ENCODE measurements around the gene MYO16. TPM values are rescaled to one million over a fixed set of nuclear protein-coding genes. Genes with fewer than 3 reads are reported as not detected.

Gene MYO16
- total and polyA plus RNA-seq, 4 donors, result 11.7 to 51.7 (median 21.1) TPM

DNA sequence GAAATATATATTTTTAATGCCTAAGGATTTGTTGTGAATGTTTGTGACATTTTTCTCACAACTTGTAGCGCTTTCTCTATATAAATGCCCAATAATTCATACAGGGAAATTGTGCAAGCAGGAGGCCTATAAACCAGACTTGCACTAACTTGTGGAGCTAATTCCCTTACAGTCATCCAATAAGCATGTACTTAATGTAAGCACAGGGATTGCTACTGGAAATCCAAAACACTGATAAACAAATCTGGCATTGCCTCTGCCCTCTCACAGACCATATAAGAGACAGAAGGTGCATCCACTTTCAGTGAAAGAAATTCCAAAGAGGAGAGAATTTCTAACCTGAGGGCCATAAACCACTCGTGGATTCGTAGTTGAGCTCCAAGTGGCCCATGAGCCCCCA lies 518.8 kb downstream of the MYO16 start:
- WGBS (ENCODE audit: insufficient coverage), result 100% methylated on average over 2 of the region's 3 CpGs
- peaks cover 2% of the 10 kb centered on the region for H3K4me1 ChIP-seq (ENCODE audit: control insufficient read depth, insufficient read depth, low read length)
- H3K27ac ChIP-seq (ENCODE audit: low read depth, low read length), result no peak overlapping the region
- DNase-seq (ENCODE audit: low read depth in 4 of 6, low spot score in 6 of 6), result no peak
- no peaks in the 10 kb centered on the region for H3K27me3 ChIP-seq (ENCODE audit: control insufficient read depth, insufficient read depth, low read length)
- H3K36me3 ChIP-seq (ENCODE audit: control insufficient read depth, insufficient read depth, low read length), result no peaks in the 10 kb centered on the region
- H3K9me3 ChIP-seq (ENCODE audit: control insufficient read depth, insufficient read depth, low read length), result no peaks in the 10 kb centered on the region
- H3K4me3 ChIP-seq (ENCODE audit: low read depth, low read length), result no peak overlapping the region

DNA sequence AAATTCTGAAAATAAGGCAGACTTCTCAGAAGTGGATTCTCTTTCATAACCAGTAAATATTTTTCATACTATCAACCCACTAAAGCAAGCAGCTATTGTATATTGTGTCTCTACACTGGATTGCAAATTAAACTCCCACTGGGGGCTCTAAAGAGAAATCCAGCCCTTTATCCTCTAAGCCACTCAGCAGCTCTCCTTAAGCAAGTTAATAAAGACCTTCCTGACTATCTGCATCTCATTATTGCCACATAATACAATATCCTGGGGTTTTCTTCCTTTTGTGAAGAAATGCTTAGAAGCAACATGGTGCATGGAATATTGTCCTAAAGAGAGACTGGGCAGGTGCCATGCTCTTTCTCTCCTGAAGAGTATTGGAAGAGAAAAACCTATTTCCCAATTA lies 521.3 kb downstream of the MYO16 start:
- H3K27me3 ChIP-seq (ENCODE audit: control insufficient read depth, insufficient read depth, low read length), result no peaks in the 10 kb centered on the region
- H3K36me3 ChIP-seq (ENCODE audit: control insufficient read depth, insufficient read depth, low read length), result no peaks in the 10 kb centered on the region
- H3K27ac ChIP-seq (ENCODE audit: low read depth, low read length), result no peak overlapping the region
- no peak for DNase-seq (ENCODE audit: low read depth in 4 of 6, low spot score in 6 of 6)
- H3K4me3 ChIP-seq (ENCODE audit: low read depth, low read length), result no peak overlapping the region
- no peaks in the 10 kb centered on the region for H3K9me3 ChIP-seq (ENCODE audit: control insufficient read depth, insufficient read depth, low read length)
- peaks cover 2% of the 10 kb centered on the region for H3K4me1 ChIP-seq (ENCODE audit: control insufficient read depth, insufficient read depth, low read length)

DNA sequence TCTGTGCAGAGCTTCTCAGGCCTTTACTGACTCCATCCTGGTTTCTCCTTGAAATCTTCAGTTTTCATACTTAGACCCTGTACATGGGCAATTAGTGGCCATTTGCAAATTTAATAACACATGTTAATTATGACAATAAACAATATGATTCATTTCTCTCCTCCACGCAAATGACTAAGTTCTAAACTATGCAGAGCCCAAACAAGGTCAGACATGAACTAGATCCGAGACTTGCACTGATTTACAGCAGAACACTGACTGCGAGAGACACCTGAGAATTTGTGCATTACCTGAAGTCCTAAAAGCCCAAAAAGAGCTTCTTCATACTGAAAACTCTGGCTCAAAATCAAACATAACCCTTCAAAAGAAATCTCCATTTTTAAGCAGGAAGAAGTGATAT lies 521.8 kb downstream of the MYO16 start:
- H3K27me3 ChIP-seq (ENCODE audit: control insufficient read depth, insufficient read depth, low read length), result no peaks in the 10 kb centered on the region
- DNase-seq (ENCODE audit: low read depth in 4 of 6, low spot score in 6 of 6), result no peak
- H3K4me1 ChIP-seq (ENCODE audit: control insufficient read depth, insufficient read depth, low read length), result peaks cover 2% of the 10 kb centered on the region
- H3K9me3 ChIP-seq (ENCODE audit: control insufficient read depth, insufficient read depth, low read length), result no peaks in the 10 kb centered on the region
- no peak overlapping the region for H3K4me3 ChIP-seq (ENCODE audit: low read depth, low read length)
- H3K27ac ChIP-seq (ENCODE audit: low read depth, low read length), result no peak overlapping the region
- H3K36me3 ChIP-seq (ENCODE audit: control insufficient read depth, insufficient read depth, low read length), result no peaks in the 10 kb centered on the region
- 93% methylated on average over 2 of the region's 3 CpGs for WGBS (ENCODE audit: insufficient coverage)

DNA sequence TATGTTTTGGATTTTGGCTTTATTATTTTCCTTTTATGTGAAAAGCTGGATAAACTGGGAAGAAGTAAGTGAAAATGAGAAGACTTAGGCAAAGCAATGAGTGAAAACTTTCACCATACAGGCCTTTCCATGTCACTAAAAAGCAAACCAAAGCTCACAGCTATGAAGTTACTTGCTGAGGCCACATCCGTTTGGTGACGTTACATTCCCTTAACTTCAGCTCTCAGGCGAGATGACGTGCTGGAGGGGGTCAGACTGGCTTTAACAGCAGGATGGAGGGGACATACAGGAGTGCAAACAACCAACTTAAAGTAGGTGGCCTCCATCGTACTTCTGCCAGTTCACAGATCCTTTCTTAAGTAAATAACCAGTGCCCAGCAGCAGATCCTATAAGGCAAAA lies 522.3 kb downstream of the MYO16 start:
- 83% methylated on average over 4 of the region's 5 CpGs for WGBS (ENCODE audit: insufficient coverage)
- H3K27ac ChIP-seq (ENCODE audit: low read depth, low read length), result no peak overlapping the region
- peaks cover 4% of the 10 kb centered on the region for H3K4me1 ChIP-seq (ENCODE audit: control insufficient read depth, insufficient read depth, low read length)

DNA sequence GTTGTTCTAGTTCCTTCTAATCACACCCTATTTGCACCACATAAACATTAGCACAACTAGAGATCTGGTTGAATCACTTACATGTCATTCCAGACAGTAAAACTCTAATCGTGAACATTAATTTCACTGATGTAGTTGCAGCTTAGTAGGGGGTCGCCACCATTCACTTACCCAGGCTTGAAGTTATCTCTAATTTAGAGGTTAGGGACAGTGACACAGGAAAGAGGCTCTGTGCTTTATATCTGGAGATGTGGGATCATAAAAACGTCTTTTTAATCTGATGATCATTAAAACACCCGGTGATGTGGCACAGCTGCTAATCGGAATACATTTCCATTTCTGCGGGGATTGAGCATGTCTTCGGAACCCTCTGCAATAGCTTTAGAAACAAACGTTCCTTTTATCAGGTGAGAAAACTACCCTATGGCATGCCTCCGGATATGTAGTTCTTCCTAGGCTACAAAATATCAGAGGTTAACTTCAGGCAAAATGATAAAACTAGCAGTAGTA lies 523.0 kb downstream of the MYO16 start:
- no peaks in the 10 kb centered on the region for H3K27me3 ChIP-seq (ENCODE audit: control insufficient read depth, insufficient read depth, low read length)
- peaks cover 6% of the 10 kb centered on the region for H3K4me1 ChIP-seq (ENCODE audit: control insufficient read depth, insufficient read depth, low read length)
- 74% methylated on average over 6 of the region's 9 CpGs for WGBS (ENCODE audit: insufficient coverage)

More for the DNA sequence above, 522.3 kb downstream of the MYO16 start:
- H3K9me3 ChIP-seq (ENCODE audit: control insufficient read depth, insufficient read depth, low read length), result no peaks in the 10 kb centered on the region
- no peaks in the 10 kb centered on the region for H3K27me3 ChIP-seq (ENCODE audit: control insufficient read depth, insufficient read depth, low read length)
- no peaks in the 10 kb centered on the region for H3K36me3 ChIP-seq (ENCODE audit: control insufficient read depth, insufficient read depth, low read length)
- no peak for DNase-seq (ENCODE audit: low read depth in 4 of 6, low spot score in 6 of 6)
- H3K4me3 ChIP-seq (ENCODE audit: low read depth, low read length), result no peak overlapping the region

DNA sequence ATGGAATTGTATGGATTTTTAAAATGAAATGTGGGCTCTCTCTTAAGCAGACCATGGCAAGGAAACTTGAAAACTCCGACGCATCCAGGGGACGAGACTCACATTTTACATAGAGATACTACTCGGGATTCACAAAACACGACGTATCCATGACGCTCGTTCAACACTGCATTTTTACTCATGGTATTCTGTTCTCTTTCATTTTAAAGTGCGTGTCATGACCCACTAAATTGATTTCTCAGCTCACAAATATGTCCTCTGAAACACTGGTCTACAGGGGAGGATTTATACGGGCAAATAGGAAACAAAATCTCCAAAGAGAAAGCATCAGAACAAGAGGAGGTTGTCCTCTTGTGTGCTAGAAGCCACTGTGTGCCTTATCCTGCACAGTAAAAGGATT lies 523.5 kb downstream of the MYO16 start:
- Histone ChIP-seq H3K9me3 (ENCODE audit: control insufficient read depth, insufficient read depth, low read length) (no peaks in the 10 kb centered on the region), H3K27me3 (ENCODE audit: control insufficient read depth, insufficient read depth, low read length) (no peaks in the 10 kb centered on the region), H3K4me3 (ENCODE audit: low read depth, low read length) (no peak overlapping the region), H3K4me1 (ENCODE audit: control insufficient read depth, insufficient read depth, low read length) (peaks cover 6% of the 10 kb centered on the region), H3K27ac (ENCODE audit: low read depth, low read length) (no peak overlapping the region), H3K36me3 (ENCODE audit: control insufficient read depth, insufficient read depth, low read length) (no peaks in the 10 kb centered on the region)
- WGBS (ENCODE audit: insufficient coverage), result 82% methylated on average over 6 of the region's 10 CpGs
- DNase-seq (ENCODE audit: low read depth in 4 of 6, low spot score in 6 of 6), result no peak

More for the DNA sequence above, 523.0 kb downstream of the MYO16 start:
- no peaks in the 10 kb centered on the region for H3K9me3 ChIP-seq (ENCODE audit: control insufficient read depth, insufficient read depth, low read length)
- H3K27ac ChIP-seq (ENCODE audit: low read depth, low read length), result no peak overlapping the region
- DNase-seq (ENCODE audit: low read depth in 4 of 6, low spot score in 6 of 6), result peak in 1 of 6 donors; percentile 36
- no peak overlapping the region for H3K4me3 ChIP-seq (ENCODE audit: low read depth, low read length)
- no peaks in the 10 kb centered on the region for H3K36me3 ChIP-seq (ENCODE audit: control insufficient read depth, insufficient read depth, low read length)

DNA sequence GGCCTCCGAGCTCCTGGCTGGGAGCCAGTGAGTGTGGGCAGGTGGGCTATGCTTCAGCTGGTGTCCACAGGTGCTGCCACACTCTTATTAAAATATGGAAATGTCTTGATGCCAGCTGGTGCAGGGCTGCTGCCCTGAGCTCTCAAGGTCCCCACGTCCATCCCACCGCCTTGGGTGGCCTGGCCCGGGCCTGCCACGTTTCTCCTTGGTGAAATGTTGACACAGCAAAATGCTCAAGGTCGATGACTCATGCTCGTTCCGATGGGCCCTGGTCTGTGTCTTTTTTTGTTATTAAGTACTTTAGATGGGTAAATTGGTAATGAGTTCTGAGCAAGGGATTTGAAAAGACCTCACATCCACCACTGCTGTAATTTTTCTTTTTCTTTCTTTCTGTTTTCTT lies 524.7 kb downstream of the MYO16 start:
- H3K4me1 ChIP-seq (ENCODE audit: control insufficient read depth, insufficient read depth, low read length), result peaks cover 6% of the 10 kb centered on the region
- H3K36me3 ChIP-seq (ENCODE audit: control insufficient read depth, insufficient read depth, low read length), result no peaks in the 10 kb centered on the region
- H3K4me3 ChIP-seq (ENCODE audit: low read depth, low read length), result no peak overlapping the region
- WGBS (ENCODE audit: insufficient coverage), result 93% methylated on average over 3 of the region's 8 CpGs
- no peaks in the 10 kb centered on the region for H3K27me3 ChIP-seq (ENCODE audit: control insufficient read depth, insufficient read depth, low read length)
- no peak overlapping the region for H3K27ac ChIP-seq (ENCODE audit: low read depth, low read length)
- no peak for DNase-seq (ENCODE audit: low read depth in 4 of 6, low spot score in 6 of 6)
- H3K9me3 ChIP-seq (ENCODE audit: control insufficient read depth, insufficient read depth, low read length), result no peaks in the 10 kb centered on the region

DNA sequence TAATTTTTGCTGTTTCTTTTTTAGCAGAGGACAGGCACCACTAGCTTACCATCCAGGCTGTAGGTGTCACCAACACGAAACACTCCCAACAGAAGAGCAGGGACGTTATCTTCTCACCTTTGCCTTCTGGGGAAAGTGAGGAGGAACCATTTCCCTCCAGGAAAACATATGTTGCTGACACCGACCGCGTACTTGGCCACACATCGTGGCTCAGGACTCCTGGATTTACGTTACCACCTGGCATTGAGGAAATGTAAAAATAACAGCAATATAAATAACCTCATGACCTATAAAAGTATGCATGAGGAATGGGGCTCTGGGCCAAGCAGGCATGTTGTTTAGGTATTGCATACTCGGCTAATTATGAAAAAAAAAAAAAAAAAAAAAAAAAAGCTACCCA lies 525.1 kb downstream of the MYO16 start:
- DNase-seq (ENCODE audit: low read depth in 4 of 6, low spot score in 6 of 6), result no peak
- peaks cover 8% of the 10 kb centered on the region for H3K4me1 ChIP-seq (ENCODE audit: control insufficient read depth, insufficient read depth, low read length)
- H3K36me3 ChIP-seq (ENCODE audit: control insufficient read depth, insufficient read depth, low read length), result no peaks in the 10 kb centered on the region
- no peak overlapping the region for H3K27ac ChIP-seq (ENCODE audit: low read depth, low read length)
- no peaks in the 10 kb centered on the region for H3K9me3 ChIP-seq (ENCODE audit: control insufficient read depth, insufficient read depth, low read length)
- WGBS (ENCODE audit: insufficient coverage), result no CpG with 5 or more reads among the region's 8 CpGs
- no peaks in the 10 kb centered on the region for H3K27me3 ChIP-seq (ENCODE audit: control insufficient read depth, insufficient read depth, low read length)
- no peak overlapping the region for H3K4me3 ChIP-seq (ENCODE audit: low read depth, low read length)

DNA sequence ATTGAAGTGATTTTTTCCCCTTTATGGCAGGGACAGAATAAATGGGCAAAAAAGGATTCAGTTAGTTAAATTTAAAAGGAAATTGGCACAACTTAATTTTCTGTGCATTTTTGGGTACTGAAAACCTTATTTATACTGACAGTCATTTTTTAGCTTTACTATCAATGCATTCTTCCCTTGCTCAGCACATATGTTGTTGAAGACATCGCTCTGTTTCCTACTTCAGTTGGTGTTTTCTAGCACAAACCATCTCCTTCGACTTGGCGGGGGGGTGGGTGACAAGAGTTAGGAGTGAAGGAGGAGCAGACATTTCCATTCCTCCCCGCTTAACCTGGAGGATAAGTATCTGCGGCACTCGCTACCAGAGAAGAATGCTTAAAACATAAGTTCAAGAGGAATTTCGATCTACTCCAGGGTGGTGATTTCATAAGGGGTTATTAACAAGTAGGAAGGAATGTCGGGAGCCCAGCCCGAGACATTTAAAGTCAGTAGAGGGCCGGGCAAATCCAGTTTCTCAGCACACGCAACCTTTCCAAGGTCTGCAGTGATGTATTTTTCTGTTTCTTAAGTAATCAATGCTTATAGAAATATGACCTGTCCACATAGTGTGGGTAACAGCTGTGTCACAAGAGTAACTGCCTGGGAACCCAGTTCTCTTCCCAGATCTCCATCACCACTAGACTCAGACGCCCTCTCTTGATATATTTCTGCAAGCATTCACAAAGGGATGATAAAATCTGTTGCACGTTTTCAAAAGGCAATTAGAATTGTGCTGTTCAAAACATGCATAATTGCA lies 525.8 kb downstream of the MYO16 start:
- H3K4me3 ChIP-seq (ENCODE audit: low read depth, low read length), result no peak overlapping the region
- peak overlapping the region; percentile 11 for H3K27ac ChIP-seq (ENCODE audit: low read depth, low read length)
- no peaks in the 10 kb centered on the region for H3K27me3 ChIP-seq (ENCODE audit: control insufficient read depth, insufficient read depth, low read length)
- no peaks in the 10 kb centered on the region for H3K9me3 ChIP-seq (ENCODE audit: control insufficient read depth, insufficient read depth, low read length)
- 91% methylated on average over 7 of the region's 13 CpGs for WGBS (ENCODE audit: insufficient coverage)
- H3K4me1 ChIP-seq (ENCODE audit: control insufficient read depth, insufficient read depth, low read length), result peaks cover 11% of the 10 kb centered on the region
- H3K36me3 ChIP-seq (ENCODE audit: control insufficient read depth, insufficient read depth, low read length), result no peaks in the 10 kb centered on the region
- peak in 1 of 6 donors; percentile 67 for DNase-seq (ENCODE audit: low read depth in 4 of 6, low spot score in 6 of 6)
